ENCODE measurements around the gene SLC39A13.
A peak's percentile ranks its signal among the peaks of the same experiment; 100 is the strongest.

SLC39A13 gene

DNA sequence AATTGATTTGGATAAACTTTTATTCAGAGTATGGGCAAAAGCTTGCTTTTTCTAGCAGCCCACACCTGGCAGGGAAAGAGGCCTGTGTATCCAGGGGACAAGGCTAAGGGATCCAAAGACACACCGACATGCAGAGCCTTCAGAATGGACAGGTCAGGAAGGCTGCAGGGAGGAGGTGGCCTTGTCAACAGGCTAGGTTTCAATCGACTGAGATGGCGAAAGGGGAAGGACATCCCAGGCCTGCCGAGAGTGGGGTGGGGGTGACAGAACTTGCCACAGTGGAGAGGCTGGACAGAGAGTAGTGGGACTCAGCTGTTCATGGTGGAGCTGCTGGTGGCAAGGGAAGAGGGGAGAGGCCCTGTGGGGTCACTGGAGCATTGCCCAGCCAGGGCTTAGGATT is 5.3 kb upstream of the SLC39A13 start:
- DNase-seq (ENCODE audit: low read depth), result no peak

DNA sequence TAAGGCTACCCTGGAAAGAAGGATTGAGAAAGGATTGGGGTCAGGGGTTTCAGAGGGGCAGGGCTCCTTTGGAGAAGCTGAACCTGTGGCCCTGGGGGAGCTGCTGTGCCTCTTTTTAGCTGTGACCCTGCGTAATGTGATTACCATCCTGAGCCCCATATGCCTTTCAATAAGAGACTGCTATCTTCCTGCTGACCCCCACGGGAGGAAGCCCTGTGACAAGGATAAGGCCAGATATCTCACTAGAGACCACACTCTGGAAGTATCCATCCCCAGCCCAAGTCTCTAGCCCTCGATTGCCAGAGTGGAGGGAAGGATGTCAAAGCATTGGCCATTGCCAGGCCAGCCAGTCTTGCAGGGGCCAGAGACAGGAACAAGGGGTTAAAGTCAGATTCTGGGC is 4.8 kb upstream of the SLC39A13 start:
- DNase-seq (ENCODE audit: low read depth), result no peak

DNA sequence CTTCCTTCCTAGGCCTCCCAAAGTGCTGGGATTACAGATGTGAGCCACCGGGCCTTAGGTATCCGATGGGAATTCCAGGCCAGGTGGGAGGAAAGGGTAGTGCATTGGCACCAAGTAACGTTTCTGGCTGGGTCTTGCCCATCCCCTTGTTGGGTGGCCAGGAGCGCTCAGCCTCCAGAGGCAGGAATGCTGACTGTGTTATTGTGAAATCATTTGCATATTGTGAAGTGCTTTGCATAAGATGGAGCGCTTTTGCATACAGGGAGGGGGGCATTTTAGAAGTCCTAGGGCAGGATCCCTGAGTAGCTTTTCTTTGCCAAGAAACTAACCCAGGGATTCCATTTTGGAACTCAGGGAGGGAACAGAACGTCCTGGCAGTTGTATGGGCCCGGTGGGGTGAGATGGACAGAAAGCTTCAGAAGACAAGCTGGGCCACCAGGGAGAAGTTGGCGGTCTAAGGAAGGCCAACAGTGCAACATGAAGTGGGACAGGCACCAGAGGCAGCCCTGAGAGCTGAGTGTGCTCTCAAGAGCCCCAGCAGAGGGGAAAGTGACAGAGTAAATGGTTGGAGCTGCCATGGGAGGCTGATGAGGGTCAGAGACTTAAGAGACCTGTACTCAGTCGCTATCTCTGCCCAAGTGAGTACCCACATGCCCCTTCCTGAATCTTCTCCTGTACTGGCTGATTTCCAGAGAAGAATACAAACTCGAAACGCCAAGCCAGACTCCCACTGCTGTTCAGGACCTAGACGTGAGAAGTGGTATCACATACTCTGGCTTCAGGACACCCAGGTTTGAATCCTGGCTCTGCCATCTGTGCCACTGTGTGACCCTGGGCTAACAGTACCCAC is 1.3 kb upstream of the SLC39A13 start:
- no peak for DNase-seq (ENCODE audit: low read depth)

DNA sequence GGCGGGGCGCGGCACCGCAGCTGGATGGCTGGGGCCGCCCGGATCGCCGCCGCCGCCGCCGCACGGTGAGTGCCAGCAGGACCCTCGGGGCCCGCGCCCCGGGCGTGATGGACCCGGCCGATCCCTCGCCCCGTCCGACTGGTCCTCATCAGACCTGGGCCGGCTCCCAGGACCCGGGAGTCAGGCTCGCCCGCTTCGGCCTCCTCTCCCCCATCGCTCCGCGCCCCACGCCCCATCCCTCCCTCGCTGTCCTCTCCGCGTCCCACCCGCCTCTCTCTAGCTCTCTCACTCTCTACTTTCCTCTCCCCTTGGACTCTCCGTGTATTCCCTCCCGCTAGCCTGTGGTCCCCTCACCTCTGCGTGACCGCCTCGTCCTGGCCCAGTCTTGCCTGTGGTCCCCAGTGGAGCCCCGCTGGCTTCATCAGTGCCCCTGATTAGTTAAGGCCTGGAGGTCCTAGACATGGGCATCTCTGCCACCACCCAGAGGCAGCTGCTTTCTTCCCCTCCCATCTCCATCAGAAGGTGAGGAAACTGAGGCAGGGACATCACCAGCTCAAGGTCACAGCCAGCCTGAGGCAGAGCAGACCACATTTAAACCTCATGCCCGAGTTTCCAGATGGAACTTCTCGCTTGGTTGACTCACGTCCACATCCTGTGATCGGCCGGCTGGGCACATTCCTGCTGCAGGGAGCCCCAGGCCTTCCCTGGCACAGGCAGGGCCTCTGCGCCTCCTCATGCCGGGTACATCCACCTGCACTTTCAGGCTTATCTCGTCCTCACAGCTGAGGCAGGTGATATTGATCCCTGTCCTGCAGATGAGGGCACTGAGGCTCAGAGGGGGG is 429 bp downstream of the SLC39A13 start:
- no peak for DNase-seq (ENCODE audit: low read depth)

DNA sequence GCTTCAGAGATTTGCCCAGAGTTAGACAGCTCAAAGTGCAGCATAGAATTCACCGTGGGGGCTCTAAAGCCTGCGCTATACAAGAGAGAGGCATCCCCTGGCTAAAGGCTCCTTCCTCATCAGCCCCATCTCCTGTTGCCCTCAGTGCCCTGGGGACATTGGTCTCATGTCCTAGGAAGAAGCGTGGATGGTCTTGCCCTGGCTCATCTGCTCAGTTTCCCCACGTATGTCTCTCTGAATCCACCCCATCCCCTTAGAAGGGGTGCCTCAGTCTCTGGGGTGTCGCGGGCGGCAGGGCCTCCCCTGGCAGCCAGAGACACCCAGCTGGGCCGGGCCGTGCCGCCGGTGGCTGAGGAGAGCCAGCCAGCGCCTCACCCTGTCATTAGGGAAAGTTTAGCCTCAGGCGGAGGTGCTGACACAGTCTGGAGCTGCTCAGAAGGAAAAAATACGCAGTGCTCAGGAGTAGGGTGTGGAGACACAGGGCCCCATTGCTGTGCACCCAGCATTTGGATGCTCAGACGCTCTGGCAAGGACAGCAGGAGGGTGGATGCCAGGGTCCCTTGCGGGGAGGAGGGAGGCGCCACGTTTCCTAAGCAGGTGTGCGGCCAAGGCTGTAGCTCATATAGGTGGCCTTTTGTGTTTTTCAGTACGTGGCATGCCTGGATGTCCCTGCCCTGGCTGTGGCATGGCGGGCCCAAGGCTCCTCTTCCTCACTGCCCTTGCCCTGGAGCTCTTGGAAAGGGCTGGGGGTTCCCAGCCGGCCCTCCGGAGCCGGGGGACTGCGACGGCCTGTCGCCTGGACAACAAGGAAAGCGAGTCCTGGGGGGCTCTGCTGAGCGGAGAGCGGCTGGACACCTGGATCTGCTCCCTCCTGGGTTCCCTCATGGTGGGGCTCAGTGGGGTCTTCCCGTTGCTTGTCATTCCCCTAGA is 1.3 kb downstream of the SLC39A13 start:
- no peak for DNase-seq (ENCODE audit: low read depth)

DNA sequence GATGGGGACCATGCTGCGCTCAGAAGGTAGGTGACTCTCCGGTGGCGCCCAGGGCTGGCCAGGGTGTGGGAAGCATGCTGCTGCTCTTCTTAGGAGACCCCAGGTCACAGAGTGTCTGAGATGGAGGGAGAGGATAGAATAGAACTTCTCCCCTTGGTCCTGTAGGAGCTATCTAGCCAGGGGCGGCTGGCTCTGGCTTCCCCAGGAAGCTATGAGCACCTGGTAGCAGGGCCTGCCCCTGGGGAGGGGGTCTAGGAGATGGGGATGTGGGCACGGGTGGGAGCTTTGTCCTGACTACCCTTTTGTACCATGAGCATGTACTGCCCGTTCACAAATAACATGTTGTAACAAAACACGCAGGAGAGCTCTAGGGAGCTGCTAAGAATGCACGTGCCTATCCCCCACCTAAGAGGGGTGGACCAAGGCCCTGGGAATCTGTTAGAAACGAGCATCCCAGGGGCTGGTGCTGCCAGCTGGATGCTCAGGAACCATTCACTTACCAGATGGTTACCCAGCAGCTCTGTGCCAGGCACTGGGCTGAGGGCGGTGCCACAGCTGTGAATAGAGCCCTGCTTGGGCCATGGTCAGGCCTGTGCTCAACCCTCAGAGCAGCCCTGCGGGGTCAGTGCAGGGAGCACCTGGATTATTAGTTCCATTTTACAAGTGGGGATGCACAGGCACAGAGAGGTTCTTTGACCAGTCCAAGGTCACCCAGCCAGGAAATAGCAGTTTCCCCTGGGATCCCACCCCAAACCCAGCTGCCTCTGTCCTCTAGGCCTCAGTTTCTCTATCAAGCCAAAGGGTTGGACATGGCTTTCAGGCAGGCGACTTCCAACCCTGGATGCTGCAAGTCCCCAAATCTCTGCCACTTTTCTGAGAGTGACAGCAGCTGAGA is 2.2 kb downstream of the SLC39A13 start:
- DNase-seq (ENCODE audit: low read depth), result no peak

DNA sequence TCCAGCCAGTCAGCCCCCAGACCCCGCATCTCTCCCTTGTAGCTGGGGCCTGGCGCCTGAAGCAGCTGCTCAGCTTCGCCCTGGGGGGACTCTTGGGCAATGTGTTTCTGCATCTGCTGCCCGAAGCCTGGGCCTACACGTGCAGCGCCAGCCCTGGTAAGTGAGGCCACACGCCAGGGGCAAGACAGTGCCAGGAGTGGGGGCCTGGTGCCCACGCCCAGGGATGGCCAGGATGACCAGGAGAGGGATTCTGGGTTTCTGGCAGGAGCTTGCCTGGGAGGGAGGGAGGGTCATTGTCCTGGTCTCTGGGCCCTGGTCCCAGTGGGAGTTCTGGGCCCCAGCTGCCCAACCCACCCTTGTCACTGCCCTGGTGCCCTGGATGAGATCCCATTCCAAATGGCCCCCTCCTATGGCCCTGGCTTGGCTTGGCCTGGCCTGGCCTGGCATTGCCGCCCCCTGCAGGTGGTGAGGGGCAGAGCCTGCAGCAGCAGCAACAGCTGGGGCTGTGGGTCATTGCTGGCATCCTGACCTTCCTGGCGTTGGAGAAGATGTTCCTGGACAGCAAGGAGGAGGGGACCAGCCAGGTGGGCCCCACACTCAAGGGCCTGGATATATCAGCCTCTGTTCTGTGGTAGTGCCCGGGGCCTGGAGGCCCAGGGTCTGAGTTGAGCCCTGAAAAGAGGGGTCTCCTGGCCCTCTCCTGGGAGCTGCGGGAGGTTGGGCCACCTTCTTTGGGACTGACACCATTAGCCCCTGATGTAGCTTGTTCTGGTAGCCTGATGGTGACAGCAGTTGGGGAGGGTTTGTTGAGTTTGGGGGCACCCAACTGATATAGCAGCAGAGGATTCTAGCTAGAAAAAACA is 3.7 kb downstream of the SLC39A13 start:
- peak; percentile 62 for DNase-seq (ENCODE audit: low read depth)

DNA sequence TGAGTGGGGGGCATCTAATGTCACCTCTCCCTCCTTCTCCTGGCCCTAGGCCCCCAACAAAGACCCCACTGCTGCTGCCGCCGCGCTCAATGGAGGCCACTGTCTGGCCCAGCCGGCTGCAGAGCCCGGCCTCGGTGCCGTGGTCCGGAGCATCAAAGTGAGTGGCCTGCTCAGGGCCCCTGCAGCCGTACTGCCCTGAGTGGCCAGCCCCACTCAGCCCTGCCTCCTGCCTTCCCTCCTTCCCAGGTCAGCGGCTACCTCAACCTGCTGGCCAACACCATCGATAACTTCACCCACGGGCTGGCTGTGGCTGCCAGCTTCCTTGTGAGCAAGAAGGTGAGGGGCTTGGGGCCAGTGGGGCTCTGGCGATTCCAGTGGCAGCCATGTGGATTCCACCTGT is 5.0 kb downstream of the SLC39A13 start:
- no peak for DNase-seq (ENCODE audit: low read depth)

DNA sequence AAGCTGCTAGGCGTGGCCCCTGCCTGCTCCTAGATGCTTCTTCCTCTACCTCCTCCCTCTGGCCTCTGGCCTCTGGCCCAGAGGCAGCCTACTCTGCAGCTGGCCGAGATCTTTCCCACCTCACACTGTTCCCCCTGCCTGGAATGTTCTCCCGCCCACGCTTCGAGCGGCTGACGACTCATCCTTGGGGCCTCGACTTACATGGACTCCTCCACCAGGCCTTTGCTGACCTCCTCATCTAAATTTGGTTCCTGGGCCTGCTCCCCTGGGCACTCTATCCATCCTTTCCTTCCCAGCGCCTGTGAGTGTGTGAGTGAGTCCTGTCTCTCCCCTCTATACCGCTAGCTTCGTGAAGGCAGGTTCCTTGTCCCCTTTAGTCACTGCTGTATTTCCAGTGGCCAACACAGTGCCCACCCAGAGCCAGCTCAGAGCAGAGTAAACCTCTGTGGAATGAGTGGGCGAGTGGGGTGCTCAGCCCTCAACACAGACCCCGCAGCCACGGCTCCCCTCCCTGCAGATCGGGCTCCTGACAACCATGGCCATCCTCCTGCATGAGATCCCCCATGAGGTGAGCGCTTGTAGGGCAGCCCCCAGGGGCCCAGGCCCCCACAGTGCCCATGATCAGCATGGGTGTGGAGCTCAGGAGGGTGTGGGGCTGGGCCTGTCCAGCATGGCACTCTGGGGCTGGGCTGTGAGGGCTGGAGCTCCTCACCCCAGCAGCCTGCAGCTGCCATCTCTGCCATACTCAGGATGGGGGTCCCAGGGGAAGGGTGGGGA is 5.7 kb downstream of the SLC39A13 start:
- no peak for DNase-seq (ENCODE audit: low read depth)

DNA sequence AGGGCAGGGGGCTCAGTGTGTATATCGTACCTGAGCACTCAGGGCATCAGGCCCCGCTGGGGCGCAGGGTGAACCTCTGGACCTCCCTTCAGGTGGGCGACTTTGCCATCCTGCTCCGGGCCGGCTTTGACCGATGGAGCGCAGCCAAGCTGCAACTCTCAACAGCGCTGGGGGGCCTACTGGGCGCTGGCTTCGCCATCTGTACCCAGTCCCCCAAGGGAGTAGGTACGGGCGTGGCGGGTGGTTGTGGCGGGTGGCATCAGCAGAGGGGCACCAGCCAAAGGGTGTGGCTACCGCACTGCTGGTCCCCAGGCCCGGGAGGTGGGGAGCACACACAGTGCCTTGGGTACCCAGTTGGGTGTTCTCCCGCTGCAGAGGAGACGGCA is 6.3 kb downstream of the SLC39A13 start:
- no peak for DNase-seq (ENCODE audit: low read depth)

DNA sequence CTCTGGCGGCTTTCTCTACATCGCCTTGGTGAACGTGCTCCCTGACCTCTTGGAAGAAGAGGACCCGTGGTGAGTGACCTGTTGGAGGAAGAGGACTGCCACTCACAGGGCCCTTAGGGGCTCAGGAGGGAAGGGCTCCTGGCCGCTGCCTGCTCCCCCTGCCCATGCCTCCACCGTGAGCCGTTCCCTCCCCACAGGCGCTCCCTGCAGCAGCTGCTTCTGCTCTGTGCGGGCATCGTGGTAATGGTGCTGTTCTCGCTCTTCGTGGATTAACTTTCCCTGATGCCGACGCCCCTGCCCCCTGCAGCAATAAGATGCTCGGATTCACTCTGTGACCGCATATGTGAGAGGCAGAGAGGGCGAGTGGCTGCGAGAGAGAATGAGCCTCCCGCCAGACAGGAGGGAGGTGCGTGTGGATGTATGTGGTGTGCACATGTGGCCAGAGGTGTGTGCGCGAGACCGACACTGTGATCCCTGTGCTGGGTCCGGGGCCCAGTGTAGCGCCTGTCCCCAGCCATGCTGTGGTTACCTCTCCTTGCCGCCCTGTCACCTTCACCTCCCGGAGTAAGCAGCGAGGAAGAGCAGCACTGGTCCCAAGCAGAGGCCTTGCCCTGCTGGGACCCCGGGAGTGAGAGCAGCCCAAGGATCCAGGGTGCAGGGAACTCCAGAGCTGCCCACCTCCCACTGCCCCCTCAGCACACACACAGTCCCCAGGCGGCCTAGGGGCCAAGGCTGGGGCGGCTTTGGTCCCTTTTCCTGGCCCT is 6.9 kb downstream of the SLC39A13 start:
- DNase-seq (ENCODE audit: low read depth), result no peak

DNA sequence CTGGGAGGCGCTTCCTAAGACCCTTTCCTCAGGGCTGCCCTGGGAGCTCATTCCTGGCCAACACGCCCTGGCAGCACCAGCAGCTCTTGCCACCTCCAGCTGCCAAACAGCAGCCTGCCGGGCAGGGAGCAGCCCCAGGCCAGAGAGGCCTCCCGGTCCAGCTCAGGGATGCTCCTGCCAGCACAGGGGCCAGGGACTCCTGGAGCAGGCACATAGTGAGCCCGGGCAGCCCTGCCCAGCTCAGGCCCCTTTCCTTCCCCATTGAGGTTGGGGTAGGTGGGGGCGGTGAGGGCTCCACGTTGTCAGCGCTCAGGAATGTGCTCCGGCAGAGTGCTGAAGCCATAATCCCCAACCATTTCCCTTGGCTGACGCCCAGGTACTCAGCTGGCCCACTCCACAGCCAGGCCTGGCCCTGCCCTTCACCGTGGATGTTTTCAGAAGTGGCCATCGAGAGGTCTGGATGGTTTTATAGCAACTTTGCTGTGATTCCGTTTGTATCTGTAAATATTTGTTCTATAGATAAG is 7.6 kb downstream of the SLC39A13 start:
- DNase-seq (ENCODE audit: low read depth), result no peak

DNA sequence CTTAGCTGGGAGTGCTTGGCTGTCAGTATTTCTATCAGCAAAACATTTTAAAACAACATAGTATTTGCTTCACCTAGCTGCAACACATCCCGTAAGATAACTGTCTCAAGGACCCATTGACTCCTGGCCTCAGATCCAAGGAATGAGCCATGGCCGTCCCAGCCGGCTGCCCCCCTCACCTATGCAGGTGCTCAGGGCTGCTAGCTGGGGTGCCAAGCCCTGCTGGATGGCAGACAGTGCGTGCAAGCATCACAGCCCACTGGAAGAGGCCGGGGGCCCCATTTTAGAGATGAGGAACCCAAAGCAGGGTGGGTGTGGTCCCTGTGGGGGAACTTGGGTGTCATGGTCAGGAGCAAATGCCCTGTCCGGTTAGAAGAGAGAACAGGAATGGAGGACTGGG is 9.3 kb downstream of the SLC39A13 start:
- DNase-seq (ENCODE audit: low read depth), result no peak

DNA sequence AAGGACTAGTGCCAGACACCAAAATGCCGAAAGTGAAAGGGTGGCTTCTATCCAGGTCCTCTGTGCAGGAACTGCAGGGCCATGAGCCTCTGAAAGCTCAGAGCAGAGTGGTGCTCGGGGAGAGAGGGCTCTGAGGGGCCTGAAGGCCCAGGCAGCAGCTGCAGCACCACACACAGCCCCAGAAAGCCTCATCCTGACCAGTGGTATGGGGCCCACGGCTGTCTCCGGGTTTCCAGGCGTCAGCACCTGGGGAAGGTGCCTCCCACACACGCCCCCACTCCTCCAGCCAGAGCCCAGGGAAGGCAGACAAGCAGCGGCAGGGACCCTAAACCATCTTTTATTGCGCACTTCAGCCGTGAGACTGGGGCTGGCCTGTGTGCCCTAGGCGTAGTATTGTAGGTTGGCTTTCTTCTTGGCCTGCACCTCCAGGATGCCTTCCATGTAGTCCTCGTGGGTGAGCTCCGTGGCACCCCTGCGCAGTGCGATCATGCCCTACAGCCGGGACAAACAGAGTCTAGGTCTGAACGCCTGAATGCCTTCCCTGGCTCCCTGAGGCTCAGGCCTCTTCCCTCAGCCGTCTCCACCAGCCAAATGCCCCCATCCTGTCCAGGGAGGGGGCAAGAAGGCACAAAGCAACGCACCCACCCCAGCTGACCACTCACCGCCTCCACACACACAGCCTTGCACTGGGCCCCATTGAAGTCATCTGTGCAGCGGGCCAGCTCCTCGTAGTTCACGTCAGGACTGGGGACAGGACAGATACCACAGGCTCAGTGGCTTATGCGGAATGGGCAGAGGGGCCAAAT is 10.3 kb downstream of the SLC39A13 start:
- no peak for DNase-seq (ENCODE audit: low read depth)

DNA sequence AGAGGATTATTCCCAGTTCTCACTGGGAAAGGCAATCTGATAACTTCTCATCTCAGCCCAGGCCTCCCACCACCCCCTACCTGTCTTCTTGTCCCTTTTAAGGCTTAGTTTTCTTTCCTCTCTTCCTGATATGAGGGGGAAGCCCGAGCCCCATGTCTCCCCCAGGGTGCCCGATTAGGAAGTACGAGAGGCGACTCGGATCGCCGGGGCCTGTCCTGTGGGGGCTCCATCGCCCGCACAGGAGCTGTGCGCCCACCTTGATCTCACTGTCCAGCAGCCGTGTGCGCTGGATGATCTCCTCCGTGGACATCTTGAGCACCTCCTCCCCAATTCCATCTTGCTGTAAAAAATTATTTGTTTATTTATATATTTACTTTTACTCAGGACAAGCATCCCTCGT is 17.2 kb downstream of the SLC39A13 start:
- DNase-seq (ENCODE audit: low read depth), result no peak

DNA sequence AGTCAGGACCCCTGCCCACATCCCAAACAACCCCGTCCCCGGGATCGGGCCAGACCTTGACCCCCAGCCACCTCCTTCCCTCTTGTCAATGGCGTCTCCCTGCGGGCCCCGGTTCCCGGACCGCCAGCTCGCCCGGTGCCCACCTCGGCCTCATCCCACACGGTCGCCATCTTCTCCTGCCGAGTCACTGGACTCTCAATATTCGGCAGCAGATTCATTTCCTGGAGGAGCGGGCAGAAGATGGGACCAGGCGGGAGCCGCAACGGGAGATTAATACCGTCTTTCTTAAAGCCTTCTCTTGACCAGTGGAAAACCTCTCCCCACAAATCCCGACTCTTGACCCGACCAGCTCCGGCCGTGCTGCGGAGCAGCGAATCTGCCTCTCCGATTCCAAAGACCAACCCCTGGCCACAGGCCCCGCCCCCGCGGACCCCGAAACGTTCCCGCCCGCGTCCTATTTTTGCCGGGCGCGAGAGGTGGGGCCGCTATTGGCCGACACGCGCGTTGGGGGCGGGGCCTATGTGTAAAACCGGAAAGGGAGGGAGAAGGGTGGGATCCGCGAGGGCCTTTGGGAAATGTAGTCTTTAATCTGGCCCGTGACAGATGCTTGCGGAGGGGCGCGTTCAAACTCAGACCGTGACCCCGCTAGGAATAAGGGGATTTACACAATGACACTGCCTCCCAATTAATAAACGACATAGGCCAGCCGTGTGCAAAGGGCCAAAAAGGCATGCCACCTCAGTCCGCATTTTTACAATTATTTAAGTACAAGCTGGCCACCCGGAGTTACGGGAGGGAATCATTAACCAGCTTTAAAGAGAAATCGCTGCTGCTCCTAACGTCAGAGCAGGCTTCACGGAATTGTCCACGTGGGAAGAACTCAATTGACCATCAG is 17.9 kb downstream of the SLC39A13 start, which contains the start of gene PSMC3:
Gene PSMC3 (minus strand): TSS at position 378 of the 895 bp plus-strand sequence. CDS start 160 bp downstream, at position 218.
- DNase-seq (ENCODE audit: low read depth), result peak; percentile 99
